H1 (cell line): Measurements from ENCODE around the gene PRDX5. TPM values are rescaled to one million over a fixed set of nuclear protein-coding genes. Genes with fewer than 3 reads are reported as not detected.

Source experiments
- CTCF ChIA-PET: fragments of 300-600 bp; sonication (Branson Sonifier 250); formaldehyde crosslinking; loops from one replicate; lab custom pipeline; 2021; ENCODE audit not compliant: partially characterized antibody; lab: Charles Lee
- POLR2A ChIA-PET: fragments of 300-600 bp; sonication (Branson Sonifier 250); formaldehyde crosslinking; loops from one replicate; lab custom pipeline; 2021; ENCODE audit warnings: inconsistent platforms; ENCODE audit not compliant: partially characterized antibody; lab: Charles Lee
- DNase-seq, 2 experiments: peaks; one replicate each; pipeline versions ENCODE4 v3.0.0 to v3.0.0-alpha.2; 2010 to 2022; ENCODE audit warnings: low spot score in 2 of 2, low read depth in 1 of 2, mixed read lengths in 1 of 2
- FAIRE-seq: peaks from 2 replicates; lab custom pipeline; 2011; peaks lifted over from hg19 to GRCh38; lab: Jason Lieb, UNC
- H2AFZ ChIP-seq: 2 replicates; pipeline ENCODE4 v1.8.1; 2012; ENCODE audit warnings: low read length, inconsistent platforms
- H2AK5ac ChIP-seq: 2 replicates; pipeline ENCODE4 v1.6.1; 2013; ENCODE audit warnings: low read depth, low read length
- H2BK120ac ChIP-seq: replicated peaks from 2 replicates; pipeline ENCODE3; 2013; ENCODE audit warnings: low read depth, low read length, inconsistent platforms
- H2BK12ac ChIP-seq: 2 replicates; pipeline ENCODE4 v1.6.1; 2013; ENCODE audit warnings: low read depth, low read length
- H2BK15ac ChIP-seq: 2 replicates; pipeline ENCODE4 v1.6.1; 2013; ENCODE audit warnings: low read length
- H2BK20ac ChIP-seq: 2 replicates; pipeline ENCODE4 v1.6.1; 2013; ENCODE audit warnings: low read length
- H2BK5ac ChIP-seq: 2 replicates; pipeline ENCODE4 v1.6.1; 2013; ENCODE audit warnings: low read depth, low read length
- H3K14ac ChIP-seq: 2 replicates; pipeline ENCODE4 v1.6.1; 2013; ENCODE audit warnings: inconsistent platforms; ENCODE audit not compliant: insufficient read length
- H3K18ac ChIP-seq: 2 replicates; pipeline ENCODE4 v1.6.1; 2013; ENCODE audit warnings: low read length; ENCODE audit errors: extremely low read depth
- H3K23ac ChIP-seq: 2 replicates; pipeline ENCODE4 v1.6.1; 2013; ENCODE audit warnings: inconsistent platforms; ENCODE audit not compliant: insufficient read length
- H3K23me2 ChIP-seq: 2 replicates; pipeline ENCODE4 v1.6.1; 2013; ENCODE audit warnings: low read depth, low read length
- H3K27ac ChIP-seq: 2 replicates; pipeline ENCODE4 v1.6.1; 2011; ENCODE audit warnings: low read depth, low read length, inconsistent platforms
- H3K27me3 ChIP-seq, 4 experiments: replicated peaks in 1 of 4; 1 replicate in 1 of 4; 2 replicates in 3 of 4; pipeline versions ENCODE4 v1.6.1 to v1.8.1; 2011 to 2013; ENCODE audit warnings: low read length in 3 of 4, mild to moderate bottlenecking in 3 of 4, inconsistent platforms in 2 of 4, mixed read lengths in 2 of 4, moderate library complexity in 1 of 4; ENCODE audit not compliant: control insufficient read depth in 3 of 4, insufficient read depth in 3 of 4; ENCODE audit errors: extremely low read depth in 1 of 4
- H3K36me3 ChIP-seq, 4 experiments: 2 replicates each; pipeline versions ENCODE4 v1.6.1 to v1.8.1; 2011 to 2013; ENCODE audit warnings: mild to moderate bottlenecking in 4 of 4, low read length in 3 of 4, moderate library complexity in 2 of 4, control low read depth in 1 of 4, inconsistent platforms in 1 of 4; ENCODE audit not compliant: insufficient read depth in 4 of 4, control insufficient read depth in 2 of 4
- H3K4ac ChIP-seq: replicated peaks from 2 replicates; pipeline ENCODE3; 2013; ENCODE audit warnings: low read length, low read depth, mixed read lengths, inconsistent platforms; ENCODE audit not compliant: insufficient read length
- H3K4me1 ChIP-seq, 4 experiments: replicated peaks in 1 of 4; 1 replicate in 1 of 4; 2 replicates in 3 of 4; pipeline versions ENCODE4 v1.6.1 to v1.8.1; 2011 to 2013; ENCODE audit warnings: low read length in 3 of 4, inconsistent platforms in 2 of 4, mixed read lengths in 1 of 4; ENCODE audit not compliant: insufficient read depth in 4 of 4, control insufficient read depth in 3 of 4
- H3K4me2 ChIP-seq, 2 experiments: 2 replicates each; pipeline versions ENCODE4 v1.6.1 to v1.8.1; 2011 to 2013; ENCODE audit warnings: low read depth in 2 of 2, low read length in 2 of 2, control low read depth in 1 of 2, inconsistent platforms in 1 of 2, mild to moderate bottlenecking in 1 of 2; ENCODE audit not compliant: insufficient read depth in 1 of 2
- H3K4me3 ChIP-seq, 4 experiments: fragments of 200-600, 300-600 bp in 1 of 4; sonication (generic), shearing (Covaris generic), sonication (Bioruptor Twin) in 1 of 4; 2 replicates each; pipeline versions ENCODE4 v1.5.1 to v1.8.1; 2011 to 2016; ENCODE audit warnings: low read length in 4 of 4, low read depth in 3 of 4, control low read depth in 2 of 4, inconsistent platforms in 2 of 4, mild to moderate bottlenecking in 2 of 4, mixed read lengths in 1 of 4, moderate library complexity in 1 of 4; ENCODE audit not compliant: insufficient read depth in 2 of 4; ENCODE audit errors: extremely low read depth in 1 of 4
- H3K56ac ChIP-seq: replicated peaks from 2 replicates; pipeline ENCODE3; 2013; ENCODE audit warnings: low read depth, mild to moderate bottlenecking, mixed read lengths, low read length, inconsistent platforms; ENCODE audit not compliant: insufficient read length
- H3K79me1 ChIP-seq: 2 replicates; pipeline ENCODE4 v1.6.1; 2013; ENCODE audit warnings: low read depth, low read length, control low read depth
- H3K79me2 ChIP-seq, 2 experiments: 2 replicates each; pipeline versions ENCODE4 v1.6.1 to v1.8.1; 2012 to 2013; ENCODE audit warnings: low read length in 2 of 2, mild to moderate bottlenecking in 2 of 2, inconsistent platforms in 1 of 2; ENCODE audit not compliant: insufficient read depth in 2 of 2, control insufficient read depth in 1 of 2
- H3K9ac ChIP-seq, 4 experiments: replicated peaks in 1 of 4; 1 replicate in 1 of 4; 2 replicates in 3 of 4; pipeline versions ENCODE4 v1.6.1 to v1.8.1; 2011 to 2013; ENCODE audit warnings: low read depth in 3 of 4, low read length in 3 of 4, control low read depth in 2 of 4, mild to moderate bottlenecking in 2 of 4, moderate library complexity in 2 of 4, inconsistent platforms in 1 of 4; ENCODE audit errors: extremely low read depth in 1 of 4
- H3K9me3 ChIP-seq, 2 experiments: 2 replicates each; pipeline versions ENCODE4 v1.6.1 to v1.8.1; 2012 to 2013; ENCODE audit warnings: mild to moderate bottlenecking in 2 of 2, moderate library complexity in 2 of 2, control low read depth in 1 of 2, inconsistent platforms in 1 of 2, low read depth in 1 of 2, low read length in 1 of 2, mixed read lengths in 1 of 2; ENCODE audit not compliant: insufficient read depth in 2 of 2
- H4K20me1 ChIP-seq, 2 experiments: replicated peaks in 1 of 2; 2 replicates each; pipeline versions ENCODE3 to v1.8.1; 2011 to 2013; ENCODE audit warnings: inconsistent platforms in 2 of 2, low read length in 2 of 2, mild to moderate bottlenecking in 1 of 2; ENCODE audit not compliant: insufficient read depth in 2 of 2, control insufficient read depth in 1 of 2
- H4K5ac ChIP-seq: 2 replicates; pipeline ENCODE4 v1.6.1; 2013; ENCODE audit warnings: low read length, low read depth, mixed read lengths, inconsistent platforms; ENCODE audit not compliant: insufficient read length
- H4K8ac ChIP-seq: 2 replicates; pipeline ENCODE4 v1.8.0; 2013; ENCODE audit warnings: mild to moderate bottlenecking, moderate library complexity, low read length, inconsistent platforms; ENCODE audit not compliant: insufficient read depth; ENCODE audit errors: extremely low read depth
- H4K91ac ChIP-seq: replicated peaks from 2 replicates; pipeline ENCODE3; 2013; ENCODE audit warnings: low read length, mixed read lengths, inconsistent platforms; ENCODE audit not compliant: insufficient read length
- CTBP2 ChIP-seq: IDR thresholded peaks from 2 replicates; pipeline ENCODE4 v1.7.0; 2011; ENCODE audit warnings: borderline replicate concordance, mild to moderate bottlenecking, moderate library complexity, mixed read lengths, low read length; ENCODE audit not compliant: insufficient read depth, insufficient read length
- KDM4A ChIP-seq: IDR thresholded peaks from one replicate; pipeline ENCODE4 v1.7.1; 2012; ENCODE audit warnings: low read depth, mild to moderate bottlenecking, moderate library complexity, low read length, inconsistent platforms; ENCODE audit not compliant: severe bottlenecking
- NANOG ChIP-seq: IDR thresholded peaks from 2 replicates; pipeline ENCODE4 v1.6.1; 2011; ENCODE audit warnings: low read length, low read depth, mild to moderate bottlenecking, inconsistent platforms; ENCODE audit not compliant: insufficient read depth, poor library complexity, severe bottlenecking
- SIN3A ChIP-seq, 2 experiments: IDR thresholded peaks in 1 of 2; conservative IDR thresholded peaks in 1 of 2; 2 replicates each; pipeline ENCODE4 v1.6.1; 2011 to 2012; ENCODE audit warnings: low read length in 2 of 2, improper control_type of control experiment in 1 of 2, low read depth in 1 of 2, mild to moderate bottlenecking in 1 of 2
- WGBS, 2 experiments: shearing (Covaris generic) in 1 of 2; methylation state at CpG; one replicate each; pipeline versions ENCODE4 v1.1.6 to v1.1.7; 2013 to 2015; ENCODE audit warnings: low lambda C conversion rate in 2 of 2, mixed read lengths in 2 of 2, inconsistent platforms in 1 of 2, low coverage in 1 of 2, missing lambda C conversion rate in 1 of 2; ENCODE audit not compliant: insufficient replicate concordance in 2 of 2, insufficient coverage in 1 of 2, insufficient read length in 1 of 2; ENCODE audit errors: extremely low coverage in 1 of 2, missing lambda C conversion rate in 1 of 2; 5-methylcytosine and 5-hydroxymethylcytosine counted together
- polyA plus RNA-seq, 7 experiments: library from polyadenylated mRNA; depleted of rRNA in 3 of 7; stranded (reverse) in 5 of 7; unstranded in 2 of 7; fragments of >200 nt in 5 of 7; fragments of 200-250 nt in 2 of 7; gene quantifications; 1 replicate in 5 of 7; 2 replicates in 1 of 7; 4 replicates in 1 of 7; pipeline versions ENCODE4 v1.2.1 to v1.2.3, GENCODE V29; 2011 to 2013; ENCODE audit warnings: missing spikeins in 2 of 7, mixed read lengths in 2 of 7
- total RNA-seq: library from RNA; stranded (reverse); fragmentation: NEBNext Ultra II Directional; extraction: Animal tissue kit (Norgen Biotek cat#: 25700); gene quantifications from 2 replicates; pipeline ENCODE4 v1.2.1, GENCODE V29; 2021

PRDX5 gene
- total and polyA plus RNA-seq, 2 of the 8 experiments (the other 6 are each of a cell fraction or from before 2014, with no cell fraction given) = 201 to 582 TPM

- Histone ChIP-seq H2BK5ac (no peak overlapping the region), H2BK120ac (no peak overlapping the region), H2AK5ac (no peak overlapping the region), H2BK12ac (no peak overlapping the region), H3K14ac (no peak overlapping the region), H2BK20ac (no peak overlapping the region), H4K5ac (no peak overlapping the region), H3K36me3 (peaks cover 0 to 9% (median 0%) of the 10 kb centered on the region in 4 experiments; a peak in 1 of 8 replicates), H4K20me1 (peaks cover 5 to 17% of the 10 kb centered on the region in 2 experiments), H2AFZ (no peak overlapping the region), H3K79me1 (no peaks in the 10 kb centered on the region), H3K4me3 (no peak overlapping the region), H3K56ac (no peak overlapping the region), H3K23me2 (peaks cover 15% of the 10 kb centered on the region; the same call in 1 of the 2 replicates), H3K4me1 (peaks cover 0 to 12% (median 6%) of the 10 kb centered on the region in 4 experiments; a peak in 5 of 7 replicates), H3K4me2 (no peak overlapping the region), H3K9ac (no peak overlapping the region), H3K9me3 (no peaks in the 10 kb centered on the region), H4K8ac (no peak overlapping the region), H3K4ac (no peak overlapping the region), H3K79me2 (no peaks in the 10 kb centered on the region), H3K23ac (no peak overlapping the region), H3K18ac (no peak overlapping the region), H3K27ac (no peak overlapping the region), H3K27me3 (peaks cover 40 to 51% (median 49%) of the 10 kb centered on the region in 4 experiments), H2BK15ac (no peak overlapping the region), H4K91ac (no peak overlapping the region)
- TF ChIP-seq SIN3A (conservative IDR thresholded peaks at IDR 0.05 in 1 of 2, IDR thresholded peaks at IDR 0.05 in 1 of 2; ENCODE audit: low read depth in 1 of 2, low read length in 2 of 2) (no peak), KDM4A (no peak), CTBP2 (no peak), NANOG (no peak)
- WGBS, 2 experiments = 87% methylated on average over 12 of the region's 13 CpGs; no CpG with 5 or more reads in 1 of the 2 experiments
- no peak for DNase-seq
- ChIA-PET CTCF (interaction anchor here (1.1 to 11.4 kb wide), 6 partner anchors 14 to 66 kb away, joined by 3 to 134 read pairs (median 6); partner anchors contain the start of genes CATSPERZ and ESRRA), POLR2A (interaction anchor here (0.6 to 2.8 kb wide), 6 partner anchors 9 to 45 kb away, joined by 3 to 10 read pairs (median 4); no protein-coding TSS in a partner anchor)
- FAIRE-seq = no peak
These were observed 28.8 kb upstream of the PRDX5 start for GRCh38 chr11:64289002-64289564.
